GM21717 (cell line): ENCODE data around the gene GPALPP1.
"Not testable (repeated sequence)": the region's sequence is repeated elsewhere in the genome, so short reads cannot be mapped to it uniquely, and the experiment has no call there.

Source experiments
- ATAC-seq: cut with Tn5 transposase; IDR thresholded peaks from one replicate; pipeline ENCODE4 v1.9.1; 2021; ENCODE audit warnings: mild to moderate bottlenecking, moderate library complexity; ENCODE audit not compliant: unreplicated experiment

GPALPP1 gene

GRCh38 chr13:45004096-45004495 is 14.8 kb downstream of the GPALPP1 start:
- no peak for ATAC-seq

GRCh38 chr13:45007225-45007624 is 17.9 kb downstream of the GPALPP1 start:
- ATAC-seq: no peak

GRCh38 chr13:45007823-45008222 is 18.5 kb downstream of the GPALPP1 start:
- no peak for ATAC-seq

GRCh38 chr13:45011198-45011597 is 21.9 kb downstream of the GPALPP1 start:
- no peak for ATAC-seq

- ATAC-seq: no peak
These were observed 26.0 kb downstream of the GPALPP1 start for GRCh38 chr13:45015300-45015699.

- ATAC-seq: no peak
These were observed 27.6 kb downstream of the GPALPP1 start for GRCh38 chr13:45016792-45017425.

GRCh38 chr13:45019981-45020380 is 30.6 kb downstream of the GPALPP1 start:
- not testable (repeated sequence) for ATAC-seq

GRCh38 chr13:45021250-45021649 is 31.9 kb downstream of the GPALPP1 start:
- no peak for ATAC-seq

GRCh38 chr13:45024847-45025246 is 35.5 kb downstream of the GPALPP1 start:
- ATAC-seq: no peak

GRCh38 chr13:45034342-45034741 is 45.0 kb downstream of the GPALPP1 start:
- ATAC-seq: no peak

- ATAC-seq: no peak
These were observed 46.9 kb downstream of the GPALPP1 start for GRCh38 chr13:45036206-45036605.

- ATAC-seq: no peak
These were observed 50.8 kb downstream of the GPALPP1 start for GRCh38 chr13:45040173-45040572.

- ATAC-seq: no peak
These were observed 51.3 kb downstream of the GPALPP1 start for GRCh38 chr13:45040622-45041021.

- ATAC-seq: no peak
These were observed 53.2 kb downstream of the GPALPP1 start for GRCh38 chr13:45042539-45042938.

GRCh38 chr13:45046445-45046844 is 57.1 kb downstream of the GPALPP1 start:
- ATAC-seq: no peak

- ATAC-seq: no peak
These were observed 58.3 kb downstream of the GPALPP1 start for GRCh38 chr13:45047394-45048310.

GRCh38 chr13:45048890-45049407 is 59.6 kb downstream of the GPALPP1 start:
- no peak for ATAC-seq

GRCh38 chr13:45049478-45049877 is 60.1 kb downstream of the GPALPP1 start:
- ATAC-seq: no peak

GRCh38 chr13:45051315-45051714 is 62.0 kb downstream of the GPALPP1 start:
- no peak for ATAC-seq

GRCh38 chr13:45055198-45055901 is 66.0 kb downstream of the GPALPP1 start:
- peak; percentile 75 for ATAC-seq

GRCh38 chr13:45055902-45056648 is 66.7 kb downstream of the GPALPP1 start:
- no peak for ATAC-seq
